Activated naive CD4-positive, alpha-beta T cell treated with anti-CD3 and anti-CD28 coated beads, Interleukin-2, amount 50 U/mL, for 24 hours (primary cell): Measurements from ENCODE around the gene RBM22.

Source experiments
- H3K27ac Mint-ChIP-seq: one replicate; pipeline ENCODE4 v1.8.0; 2021; ENCODE audit warnings: mild to moderate bottlenecking, mixed read lengths
- H3K27me3 Mint-ChIP-seq: one replicate; pipeline ENCODE4 v1.8.0; 2021; ENCODE audit warnings: mixed read lengths
- H3K36me3 Mint-ChIP-seq: one replicate; pipeline ENCODE4 v1.8.0; 2021; ENCODE audit warnings: mixed read lengths
- H3K4me1 Mint-ChIP-seq: one replicate; pipeline ENCODE4 v1.8.0; 2021; ENCODE audit warnings: mixed read lengths
- H3K4me3 Mint-ChIP-seq: one replicate; pipeline ENCODE4 v1.8.0; 2021; ENCODE audit warnings: mild to moderate bottlenecking, mixed read lengths
- H3K9me3 Mint-ChIP-seq: one replicate; pipeline ENCODE4 v1.8.0; 2021; ENCODE audit warnings: mixed read lengths

RBM22 gene

DNA sequence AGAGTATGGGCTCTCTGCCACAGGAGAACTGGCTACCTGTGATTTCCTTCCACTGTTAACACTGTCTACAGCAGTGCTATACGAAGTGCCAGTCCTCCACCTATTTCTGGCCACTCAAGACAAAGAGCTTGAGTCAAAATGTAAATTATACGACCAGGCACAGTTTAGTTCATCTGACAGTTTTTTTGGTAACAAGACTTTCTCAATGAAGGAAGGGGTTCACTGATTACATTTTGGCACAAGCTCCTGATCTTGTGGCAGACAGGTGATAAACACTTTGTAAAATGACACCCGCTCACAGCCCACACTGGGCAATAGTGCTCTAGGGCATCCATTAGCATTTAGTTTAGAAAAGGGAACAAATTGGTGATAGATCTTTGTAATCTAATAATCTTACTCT is 8.6 kb downstream of the RBM22 start:
- H3K4me3 Mint-ChIP-seq, result no peak overlapping the region
- H3K27ac Mint-ChIP-seq, result no peak overlapping the region
- H3K36me3 Mint-ChIP-seq, result peaks cover 27% of the 10 kb centered on the region
- no peaks in the 10 kb centered on the region for H3K9me3 Mint-ChIP-seq
- H3K4me1 Mint-ChIP-seq, result no peaks in the 10 kb centered on the region
- no peaks in the 10 kb centered on the region for H3K27me3 Mint-ChIP-seq

- no peak overlapping the region for H3K27ac Mint-ChIP-seq
- H3K4me3 Mint-ChIP-seq, result no peak overlapping the region
- H3K9me3 Mint-ChIP-seq, result no peaks in the 10 kb centered on the region
- H3K4me1 Mint-ChIP-seq, result no peaks in the 10 kb centered on the region
- peaks cover 21% of the 10 kb centered on the region for H3K36me3 Mint-ChIP-seq
- H3K27me3 Mint-ChIP-seq, result no peaks in the 10 kb centered on the region
Observed at GRCh38 chr5:150690760-150691159, 10.1 kb downstream of the RBM22 start.

GRCh38 chr5:150689120-150689519 is 11.7 kb downstream of the RBM22 start:
- H3K36me3 Mint-ChIP-seq, result peaks cover 13% of the 10 kb centered on the region
- no peak overlapping the region for H3K4me3 Mint-ChIP-seq
- no peak overlapping the region for H3K27ac Mint-ChIP-seq
- H3K4me1 Mint-ChIP-seq, result no peaks in the 10 kb centered on the region
- H3K9me3 Mint-ChIP-seq, result no peaks in the 10 kb centered on the region
- no peaks in the 10 kb centered on the region for H3K27me3 Mint-ChIP-seq

DNA sequence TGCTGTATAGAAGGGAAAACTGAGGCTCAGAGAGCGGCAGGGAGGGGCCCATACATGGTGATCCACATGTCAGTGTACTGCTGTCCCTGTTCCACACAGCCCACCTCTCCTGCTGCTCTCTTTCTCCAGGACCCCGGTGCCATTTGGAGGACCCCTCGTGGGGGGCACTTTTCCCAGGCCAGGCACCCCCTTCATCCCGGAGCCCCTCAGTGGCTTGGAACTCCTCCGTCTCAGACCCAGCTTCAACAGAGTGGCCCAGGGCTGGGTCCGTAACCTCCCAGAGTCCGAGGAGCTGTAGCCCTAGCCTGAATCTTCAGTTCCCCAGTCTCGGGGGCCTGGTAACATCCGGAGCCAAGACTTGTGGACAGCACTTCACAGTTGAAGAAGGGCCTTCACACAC is 24.3 kb downstream of the RBM22 start:
- Mint-ChIP-seq H3K27me3 (no peaks in the 10 kb centered on the region), H3K27ac (no peak overlapping the region), H3K4me1 (peaks cover 6% of the 10 kb centered on the region), H3K36me3 (peaks cover 6% of the 10 kb centered on the region), H3K9me3 (no peaks in the 10 kb centered on the region), H3K4me3 (no peak overlapping the region)

DNA sequence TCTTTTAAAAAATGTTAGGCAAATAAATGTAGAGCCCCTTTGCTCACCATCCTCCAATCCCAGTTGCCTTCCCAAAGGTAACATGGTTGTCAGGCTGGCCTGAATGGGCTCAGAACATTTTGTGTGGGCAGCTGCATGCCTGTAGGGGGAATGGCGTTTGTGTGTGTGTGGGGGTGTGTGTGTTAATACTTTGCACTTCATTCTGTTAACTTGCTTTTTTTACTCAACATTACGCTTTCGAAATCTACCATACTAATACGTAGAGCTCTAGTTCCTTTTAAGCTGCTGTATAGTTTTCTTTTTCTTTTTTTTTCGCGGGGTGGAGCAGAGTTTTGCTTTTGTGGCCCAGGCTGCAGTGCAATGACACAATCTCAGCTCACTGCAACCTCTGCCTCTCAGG is 25.8 kb downstream of the RBM22 start:
- peaks cover 10% of the 10 kb centered on the region for H3K27me3 Mint-ChIP-seq
- H3K36me3 Mint-ChIP-seq, result peaks cover 2% of the 10 kb centered on the region
- no peak overlapping the region for H3K27ac Mint-ChIP-seq
- no peak overlapping the region for H3K4me3 Mint-ChIP-seq
- H3K9me3 Mint-ChIP-seq, result no peaks in the 10 kb centered on the region
- H3K4me1 Mint-ChIP-seq, result peaks cover 14% of the 10 kb centered on the region

DNA sequence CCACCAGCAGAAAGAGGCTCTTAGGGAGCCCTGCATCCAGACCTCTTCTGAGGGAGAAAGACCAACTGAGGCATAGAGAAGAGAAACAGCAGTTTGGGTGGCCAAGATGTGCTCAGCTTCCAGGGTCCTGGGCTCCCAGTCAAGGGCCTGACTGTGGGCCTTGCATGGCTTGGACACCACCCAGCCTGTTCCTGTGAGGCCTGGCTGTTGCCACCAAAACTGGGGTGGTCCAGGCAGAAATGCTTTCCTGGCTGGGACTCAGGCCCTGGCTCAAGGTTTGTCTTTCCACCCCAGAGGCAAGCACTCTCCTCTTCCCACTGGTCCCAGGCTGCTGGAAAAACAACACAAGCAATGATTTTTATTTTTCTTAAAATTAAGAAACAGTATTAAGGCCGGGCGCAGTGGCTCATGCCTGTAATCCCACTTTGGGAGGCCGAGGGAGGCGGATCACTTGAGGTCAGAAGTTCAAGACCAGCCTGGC is 26.5 kb downstream of the RBM22 start:
- Mint-ChIP-seq H3K4me3 (no peak overlapping the region), H3K9me3 (no peaks in the 10 kb centered on the region), H3K4me1 (peaks cover 14% of the 10 kb centered on the region), H3K27me3 (peaks cover 13% of the 10 kb centered on the region), H3K36me3 (no peaks in the 10 kb centered on the region), H3K27ac (no peak overlapping the region)

DNA sequence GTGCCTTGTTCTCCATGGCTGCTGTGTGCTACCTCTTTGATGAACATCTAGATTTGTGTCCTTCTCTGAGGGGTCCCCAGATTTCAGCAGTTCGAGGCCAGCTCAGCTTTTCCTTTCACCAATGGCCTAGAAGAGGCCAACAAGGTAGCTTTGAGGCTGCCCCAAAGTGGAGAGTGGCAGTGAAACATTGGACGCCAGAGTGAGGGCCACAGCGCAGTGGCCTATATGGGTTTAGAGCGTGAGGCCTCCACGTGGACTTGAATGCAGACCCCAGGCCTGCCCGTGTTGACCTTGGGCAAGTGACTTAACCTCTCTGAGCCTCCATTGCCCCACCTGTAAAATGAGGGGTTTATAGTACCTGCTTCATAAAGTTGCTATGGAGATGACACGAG is 28.0 kb downstream of the RBM22 start:
- Mint-ChIP-seq H3K36me3 (no peaks in the 10 kb centered on the region), H3K9me3 (no peaks in the 10 kb centered on the region), H3K4me1 (peaks cover 14% of the 10 kb centered on the region), H3K4me3 (peak overlapping the region; percentile 79), H3K27ac (no peak overlapping the region), H3K27me3 (peaks cover 13% of the 10 kb centered on the region)

DNA sequence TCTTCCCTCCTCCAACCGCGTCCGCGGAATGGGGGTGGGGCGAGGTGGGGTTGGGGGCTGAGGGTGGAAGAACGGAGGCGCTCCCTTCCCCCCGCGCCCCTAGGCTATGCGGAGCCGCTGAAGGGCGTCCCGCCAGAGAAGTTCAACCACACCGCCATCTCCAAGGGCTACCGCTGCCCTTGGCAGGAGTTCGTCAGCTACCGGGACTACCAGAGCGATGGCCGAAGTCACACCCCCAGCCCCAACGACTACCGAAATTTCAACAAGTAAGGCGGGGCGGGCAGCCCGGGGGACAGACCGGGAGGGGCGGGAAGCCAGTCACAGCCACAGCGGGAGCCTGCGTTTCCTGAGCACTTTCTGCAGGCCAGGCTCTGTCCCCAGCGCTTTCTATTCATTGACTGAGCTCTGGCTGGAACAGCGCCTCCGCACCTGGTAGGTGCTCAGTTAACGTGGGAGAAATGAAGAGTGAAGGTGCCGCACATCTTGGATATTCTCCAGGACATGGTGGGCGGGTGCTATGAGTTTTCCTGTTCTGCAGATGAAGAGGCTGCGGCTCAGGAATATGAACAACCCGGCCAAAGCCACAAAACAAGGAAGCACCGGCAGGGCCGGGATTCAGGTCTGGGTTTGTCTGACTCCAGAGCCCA is 28.5 kb downstream of the RBM22 start:
- no peak overlapping the region for H3K27ac Mint-ChIP-seq
- H3K36me3 Mint-ChIP-seq, result no peaks in the 10 kb centered on the region
- no peaks in the 10 kb centered on the region for H3K9me3 Mint-ChIP-seq
- peaks cover 14% of the 10 kb centered on the region for H3K4me1 Mint-ChIP-seq
- H3K27me3 Mint-ChIP-seq, result peaks cover 13% of the 10 kb centered on the region
- peak overlapping the region; percentile 79 for H3K4me3 Mint-ChIP-seq

- H3K4me3 Mint-ChIP-seq, result peak overlapping the region; percentile 79
- peaks cover 13% of the 10 kb centered on the region for H3K27me3 Mint-ChIP-seq
- H3K4me1 Mint-ChIP-seq, result peaks cover 14% of the 10 kb centered on the region
- H3K9me3 Mint-ChIP-seq, result no peaks in the 10 kb centered on the region
- no peaks in the 10 kb centered on the region for H3K36me3 Mint-ChIP-seq
- no peak overlapping the region for H3K27ac Mint-ChIP-seq
Observed at GRCh38 chr5:150671509-150672236, 29.2 kb downstream of the RBM22 start.

GRCh38 chr5:150670948-150671310 is 29.9 kb downstream of the RBM22 start:
- peak overlapping the region; percentile 49 for H3K4me3 Mint-ChIP-seq

DNA sequence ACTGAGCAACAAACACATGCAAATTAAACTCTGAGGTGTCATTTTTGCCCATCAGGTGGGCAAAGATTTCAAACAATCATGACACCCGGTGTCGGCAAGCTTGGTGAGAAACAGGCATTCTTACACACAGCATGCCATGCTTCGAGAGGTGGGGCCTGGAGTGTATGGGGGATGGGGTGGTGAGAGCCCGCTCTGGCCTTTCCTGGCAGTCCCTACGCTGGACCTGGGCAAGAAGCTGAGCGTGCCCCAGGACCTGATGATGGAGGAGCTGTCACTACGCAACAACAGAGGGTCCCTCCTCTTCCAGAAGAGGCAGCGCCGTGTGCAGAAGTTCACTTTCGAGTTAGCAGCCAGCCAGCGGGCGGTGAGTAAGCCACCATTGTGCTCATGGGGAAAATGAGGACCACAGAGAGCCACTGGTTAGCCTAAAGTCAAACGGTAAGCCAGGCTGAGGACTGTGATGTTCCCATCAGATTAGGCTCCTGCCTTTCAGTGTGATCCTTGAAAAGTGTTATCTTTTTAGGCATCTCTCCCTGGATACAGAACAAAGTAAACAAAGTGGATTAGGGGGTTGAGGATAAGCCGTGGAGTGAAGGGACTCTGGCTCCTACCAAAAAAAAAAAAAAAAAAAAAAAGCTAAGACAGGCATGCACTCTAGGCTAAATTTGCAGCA is 30.5 kb downstream of the RBM22 start:
- H3K27me3 Mint-ChIP-seq, result peaks cover 13% of the 10 kb centered on the region
- H3K4me3 Mint-ChIP-seq, result peak overlapping the region; percentile 49
- no peaks in the 10 kb centered on the region for H3K9me3 Mint-ChIP-seq
- H3K27ac Mint-ChIP-seq, result no peak overlapping the region
- peaks cover 14% of the 10 kb centered on the region for H3K4me1 Mint-ChIP-seq
- no peaks in the 10 kb centered on the region for H3K36me3 Mint-ChIP-seq

More at GRCh38 chr5:150670948-150671310, 29.9 kb downstream of the RBM22 start:
- Mint-ChIP-seq H3K9me3 (no peaks in the 10 kb centered on the region), H3K4me1 (peaks cover 14% of the 10 kb centered on the region), H3K36me3 (no peaks in the 10 kb centered on the region), H3K27ac (no peak overlapping the region), H3K27me3 (peaks cover 13% of the 10 kb centered on the region)

DNA sequence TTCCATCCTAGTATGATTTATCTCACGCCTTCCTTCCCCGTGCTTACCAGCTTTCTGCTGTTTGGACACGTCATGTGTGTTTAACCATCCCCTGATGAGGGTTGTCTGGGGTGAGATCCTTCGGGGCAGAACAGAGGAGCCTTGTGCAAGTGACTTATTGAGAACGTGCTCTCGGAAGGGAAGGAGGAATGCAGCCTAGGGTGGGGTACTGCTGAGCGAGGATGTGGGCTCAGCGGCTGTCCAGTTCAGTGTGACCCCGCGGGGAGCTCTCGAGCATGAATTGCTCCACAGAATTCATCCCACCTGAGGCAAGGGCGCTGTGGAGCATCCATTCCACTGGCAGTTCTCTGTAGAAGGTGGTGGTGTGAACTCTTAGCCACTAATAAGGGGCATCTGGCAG is 35.8 kb downstream of the RBM22 start:
- Mint-ChIP-seq H3K27ac (no peak overlapping the region), H3K4me1 (no peaks in the 10 kb centered on the region), H3K36me3 (no peaks in the 10 kb centered on the region), H3K27me3 (peaks cover 4% of the 10 kb centered on the region), H3K9me3 (no peaks in the 10 kb centered on the region), H3K4me3 (no peak overlapping the region)

GRCh38 chr5:150663936-150664335 is 36.9 kb downstream of the RBM22 start:
- Mint-ChIP-seq H3K36me3 (no peaks in the 10 kb centered on the region), H3K27me3 (peaks cover 2% of the 10 kb centered on the region), H3K27ac (no peak overlapping the region), H3K4me1 (no peaks in the 10 kb centered on the region), H3K9me3 (no peaks in the 10 kb centered on the region), H3K4me3 (no peak overlapping the region)

- H3K9me3 Mint-ChIP-seq, result no peaks in the 10 kb centered on the region
- no peak overlapping the region for H3K4me3 Mint-ChIP-seq
- no peaks in the 10 kb centered on the region for H3K4me1 Mint-ChIP-seq
- H3K36me3 Mint-ChIP-seq, result no peaks in the 10 kb centered on the region
- H3K27ac Mint-ChIP-seq, result no peak overlapping the region
- H3K27me3 Mint-ChIP-seq, result peaks cover 2% of the 10 kb centered on the region
Observed at GRCh38 chr5:150662731-150663516, 37.9 kb downstream of the RBM22 start.

- Mint-ChIP-seq H3K27me3 (peaks cover 2% of the 10 kb centered on the region), H3K9me3 (no peaks in the 10 kb centered on the region), H3K27ac (no peak overlapping the region), H3K36me3 (no peaks in the 10 kb centered on the region), H3K4me3 (no peak overlapping the region), H3K4me1 (peaks cover 6% of the 10 kb centered on the region)
Observed at GRCh38 chr5:150661821-150662596, 38.9 kb downstream of the RBM22 start.
